Liver (tissue), 3 donors: Measurements from ENCODE around the gene LRRC27.

Experiments
- CTCF ChIP-seq: fragments of 150-350 bp; IDR thresholded peaks from 2 replicates; pipeline ENCODE4 v1.5.1; 2017; ENCODE audit warnings: improper control_type of control experiment, low read depth, low read length; ENCODE audit not compliant: missing input control
- EGR1 ChIP-seq, 2 donors: IDR thresholded peaks; 2 replicates each; pipeline ENCODE4 v1.6.1; 2016 to 2018; ENCODE audit warnings: antibody characterized with exemption in 2 of 2, low read depth in 2 of 2
- MAX ChIP-seq: IDR thresholded peaks from 2 replicates; pipeline ENCODE4 v1.6.1; 2016; ENCODE audit warnings: antibody characterized with exemption
- RAD21 ChIP-seq, 2 donors: IDR thresholded peaks; 2 replicates each; pipeline ENCODE4 v1.6.1; 2016; ENCODE audit warnings: antibody characterized with exemption in 2 of 2, mild to moderate bottlenecking in 2 of 2
- RXRA ChIP-seq, 2 donors: IDR thresholded peaks; 2 replicates each; pipeline ENCODE4 v1.6.1; 2017 to 2018; ENCODE audit warnings: antibody characterized with exemption in 2 of 2, mild to moderate bottlenecking in 1 of 2
- SP1 ChIP-seq: IDR thresholded peaks from 2 replicates; pipeline ENCODE4 v1.6.1; 2018; ENCODE audit warnings: antibody characterized with exemption, mild to moderate bottlenecking
- TAF1 ChIP-seq: conservative IDR thresholded peaks from 2 replicates; pipeline ENCODE4 v1.6.1; 2016; ENCODE audit warnings: antibody characterized with exemption, mild to moderate bottlenecking
- donor health status: healthy.
- donor health status: healthy.

- TF ChIP-seq CTCF (no peak), MAX (no peak), EGR1 (IDR thresholded peaks at IDR 0.05; ENCODE audit: low read depth in 2 of 2) (no peak), RXRA (IDR thresholded peaks at IDR 0.05) (no peak), SP1 (no peak), RAD21 (IDR thresholded peaks at IDR 0.05) (no peak), TAF1 (no peak)
Measured at GRCh38 chr10:132347931-132348267, 15.9 kb downstream of the LRRC27 start.
